Left ventricle myocardium inferior (tissue), 1 donor: Measurements from ENCODE around the gene LRP8. TPM values are rescaled to one million over a fixed set of nuclear protein-coding genes. Genes with fewer than 3 reads are reported as not detected.

Experiments
- DNase-seq: peaks from one replicate; pipeline ENCODE4 v3.0.0-alpha.2; 2020
- H3K27ac ChIP-seq: fragments of 200-600 bp; replicated peaks from 2 replicates; pipeline ENCODE4 v1.8.0; 2021
- H3K27me3 ChIP-seq: fragments of 200-600 bp; 2 replicates; pipeline ENCODE4 v1.8.0; 2021; ENCODE audit warnings: low read depth
- H3K36me3 ChIP-seq: fragments of 200-600 bp; 2 replicates; pipeline ENCODE4 v1.8.0; 2021
- H3K4me1 ChIP-seq: fragments of 200-600 bp; 2 replicates; pipeline ENCODE4 v1.8.0; 2021
- H3K4me3 ChIP-seq: fragments of 200-600 bp; 2 replicates; pipeline ENCODE4 v1.8.0; 2021; ENCODE audit warnings: mild to moderate bottlenecking, moderate library complexity
- H3K9me3 ChIP-seq: fragments of 200-600 bp; replicated peaks from 2 replicates; pipeline ENCODE4 v1.8.0; 2021
- CTCF ChIP-seq: fragments of 200-600 bp; IDR thresholded peaks from 2 replicates; pipeline ENCODE4 v1.8.0; 2021; ENCODE audit warnings: antibody characterized with exemption, mild to moderate bottlenecking, borderline replicate concordance
- intact Hi-C: fragments of 100-400 bp; cut with micrococcal nuclease; formaldehyde crosslinking; loops from one replicate; pipeline ENCODE4 v1.11.0; 2022
- total RNA-seq: library from RNA; stranded (reverse); fragmentation: NEBNext Ultra II Directional; extraction: Animal tissue kit (Norgen Biotek cat#: 25700); gene quantifications from one replicate; pipeline ENCODE4 v1.2.1, GENCODE V29; 2021
- donor health status: DM: no; HTN: yes; CAD: no; lungs with severe emphysema.

The LRP8 gene
- total RNA-seq, 1 donor from 2014 or later = 1.8 TPM

DNA sequence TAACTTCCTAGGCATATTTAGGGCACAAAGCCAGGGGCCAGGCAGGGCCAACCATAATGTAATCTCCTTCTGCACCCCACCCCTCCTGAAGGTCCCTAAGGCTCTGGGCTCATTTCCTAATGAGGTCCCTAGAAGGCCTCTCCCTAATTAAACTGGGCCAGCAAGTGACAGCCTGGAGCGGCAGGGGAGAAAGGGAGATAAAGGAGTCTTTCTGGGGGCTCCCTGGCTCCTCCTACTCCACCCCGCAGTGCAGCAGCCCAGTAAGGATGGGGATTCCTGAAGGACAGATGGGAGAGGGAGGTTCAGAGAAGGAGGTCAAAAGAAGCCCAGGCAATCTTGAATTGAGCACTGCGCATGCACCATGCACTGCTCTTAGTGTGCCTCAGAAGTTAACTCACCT is 12.8 kb downstream of the LRP8 start:
- DNase-seq = no peak
- no peaks in the 10 kb centered on the region for H3K36me3 ChIP-seq
- peaks cover 5% of the 10 kb centered on the region for H3K4me1 ChIP-seq
- no peak for TF ChIP-seq CTCF
- no peak overlapping the region for H3K27ac ChIP-seq
- no peaks in the 10 kb centered on the region for H3K9me3 ChIP-seq
- H3K4me3 ChIP-seq = no peak overlapping the region
- intact Hi-C loops = no loop called here
- no peaks in the 10 kb centered on the region for H3K27me3 ChIP-seq

DNA sequence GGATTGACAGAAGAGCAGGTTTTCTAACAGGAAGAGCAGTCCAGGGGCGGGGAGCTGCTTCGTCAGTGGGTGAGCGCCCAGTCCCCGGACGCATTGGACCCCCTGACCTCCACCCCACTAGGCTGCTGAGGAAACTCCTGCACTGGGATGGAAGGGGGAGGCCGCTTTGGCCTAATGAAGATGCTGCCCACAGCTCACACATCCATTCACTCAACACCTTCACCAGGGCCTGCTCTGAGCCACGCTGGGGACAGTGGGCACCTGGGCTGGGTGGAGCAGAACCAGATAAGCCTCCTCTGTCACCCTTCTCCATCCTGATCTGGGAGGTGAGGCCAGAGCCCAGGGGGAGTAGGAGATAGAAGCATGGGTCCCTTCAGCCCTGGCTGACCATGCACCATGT is 13.3 kb downstream of the LRP8 start:
- H3K36me3 ChIP-seq = no peaks in the 10 kb centered on the region

DNA sequence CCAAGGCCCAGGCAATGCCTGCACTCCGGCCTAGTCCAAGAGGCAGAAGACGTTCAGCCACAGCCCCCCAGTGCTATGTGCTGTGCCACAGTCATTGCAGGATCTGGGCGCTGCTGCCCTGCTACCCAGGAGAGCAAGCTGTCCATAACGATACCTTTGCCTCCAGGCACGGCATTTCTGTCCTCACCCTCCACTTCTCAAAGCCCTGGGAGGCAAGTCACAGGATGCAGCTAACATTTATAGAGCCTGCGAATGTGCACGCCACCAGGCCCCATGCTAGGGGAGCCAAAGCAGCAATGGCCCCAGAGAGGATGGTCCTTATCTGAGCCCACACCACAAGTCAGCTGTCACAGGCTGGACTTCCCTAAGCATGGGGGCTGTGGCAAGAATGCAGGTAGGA is 13.8 kb downstream of the LRP8 start:
- Histone ChIP-seq H3K4me1 (peaks cover 5% of the 10 kb centered on the region), H3K36me3 (no peaks in the 10 kb centered on the region), H3K9me3 (no peaks in the 10 kb centered on the region), H3K27me3 (no peaks in the 10 kb centered on the region), H3K27ac (no peak overlapping the region), H3K4me3 (no peak overlapping the region)
- no peak for DNase-seq
- intact Hi-C loops = no loop called here
- no peak for TF ChIP-seq CTCF

More for the DNA sequence above, 13.3 kb downstream of the LRP8 start:
- intact Hi-C loops = no loop called here
- no peak overlapping the region for H3K4me3 ChIP-seq
- no peak for DNase-seq
- no peaks in the 10 kb centered on the region for H3K27me3 ChIP-seq
- TF ChIP-seq CTCF = no peak
- no peak overlapping the region for H3K27ac ChIP-seq
- no peaks in the 10 kb centered on the region for H3K9me3 ChIP-seq
- peaks cover 5% of the 10 kb centered on the region for H3K4me1 ChIP-seq

GRCh38 chr1:53313556-53313955 is 14.3 kb downstream of the LRP8 start:
- no peak for TF ChIP-seq CTCF
- no peak overlapping the region for H3K27ac ChIP-seq
- H3K27me3 ChIP-seq = no peaks in the 10 kb centered on the region
- no peak overlapping the region for H3K4me3 ChIP-seq
- intact Hi-C loops = no loop called here
- no peak for DNase-seq
- H3K4me1 ChIP-seq = peaks cover 5% of the 10 kb centered on the region
- H3K9me3 ChIP-seq = no peaks in the 10 kb centered on the region
- no peaks in the 10 kb centered on the region for H3K36me3 ChIP-seq

- intact Hi-C loops = no loop called here
These were observed 16.1 kb downstream of the LRP8 start for GRCh38 chr1:53311702-53312305.

More at GRCh38 chr1:53311702-53312305, 16.1 kb downstream of the LRP8 start:
- no peaks in the 10 kb centered on the region for H3K4me1 ChIP-seq
- no peak overlapping the region for H3K4me3 ChIP-seq
- no peaks in the 10 kb centered on the region for H3K27me3 ChIP-seq
- H3K27ac ChIP-seq = no peak overlapping the region
- no peak for DNase-seq
- no peak for TF ChIP-seq CTCF
- no peaks in the 10 kb centered on the region for H3K9me3 ChIP-seq
- H3K36me3 ChIP-seq = no peaks in the 10 kb centered on the region
